GM04503 (cell line): ENCODE data around the gene CREB5.

Source experiments
- DNase-seq: peaks from one replicate; pipeline ENCODE4 v3.0.0-alpha.2; 2012; ENCODE audit warnings: low read depth

The CREB5 gene

DNA sequence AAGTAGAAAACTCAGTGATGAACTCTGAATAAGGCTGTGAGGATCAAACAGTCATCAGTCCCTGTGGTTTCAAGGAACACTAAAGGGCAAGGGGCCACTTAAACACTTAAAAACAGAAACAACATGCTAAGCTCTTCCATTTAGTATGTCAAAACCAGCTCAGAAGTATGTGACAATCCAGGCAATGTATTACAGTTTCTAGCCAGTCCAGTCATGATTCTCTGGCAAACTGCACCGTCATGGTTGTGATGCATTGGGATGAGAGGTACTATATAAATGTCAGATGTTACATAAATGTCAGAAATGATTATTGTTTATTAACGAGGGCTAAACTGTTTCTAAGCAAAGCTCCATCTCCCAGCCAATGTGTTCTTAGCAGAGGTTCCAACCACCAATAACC, 4.7 kb upstream of the CREB5 start:
- no peak for DNase-seq

GRCh38 chr7:28408105-28408959, 4.0 kb upstream of the CREB5 start:
- no peak for DNase-seq

GRCh38 chr7:28408960-28409715, 3.2 kb upstream of the CREB5 start:
- DNase-seq = peak; percentile 44

GRCh38 chr7:28409716-28410627, 2.3 kb upstream of the CREB5 start:
- no peak for DNase-seq

DNA sequence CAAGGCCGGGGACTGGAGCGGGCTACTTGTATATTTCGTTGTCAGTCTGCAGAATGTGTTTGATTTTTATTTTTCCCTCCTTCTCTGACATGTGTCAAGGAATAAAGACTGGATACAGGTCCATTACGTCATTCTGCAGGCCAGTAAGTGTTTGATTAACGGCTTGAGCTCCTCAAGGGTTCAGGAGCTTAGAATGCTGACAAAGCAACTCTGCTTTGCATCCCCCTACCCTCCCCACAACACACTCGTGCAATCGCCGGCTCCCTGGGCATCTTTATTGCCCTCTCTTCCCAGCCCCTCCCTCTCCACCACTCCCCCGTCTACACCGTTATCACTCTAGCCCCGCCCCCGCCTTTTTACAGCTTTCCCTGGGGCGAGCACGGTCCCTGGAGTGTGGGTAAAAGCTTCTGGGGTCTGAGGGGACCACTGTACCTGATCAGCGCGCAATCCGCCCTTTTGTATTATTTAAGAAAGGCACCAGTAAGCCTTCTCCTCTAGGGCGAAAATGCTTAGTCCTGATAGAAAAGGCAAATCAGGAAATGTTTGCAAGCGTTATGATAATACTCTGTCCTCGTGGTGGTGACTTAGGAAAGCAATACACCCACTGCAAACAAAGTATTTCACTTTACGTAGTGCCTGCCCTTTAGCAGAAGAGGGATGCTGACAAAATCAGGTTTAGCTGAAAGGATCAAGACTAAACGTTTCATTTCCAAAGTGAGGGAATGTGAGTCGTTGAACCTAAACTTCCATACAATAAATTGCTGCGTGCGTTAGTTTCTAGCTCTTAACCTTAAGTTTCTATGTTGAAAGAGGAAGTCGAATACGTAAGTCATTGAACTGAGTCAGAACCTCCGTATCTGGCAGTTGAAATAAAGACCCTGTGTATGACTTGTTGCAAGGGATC, 1.4 kb upstream of the CREB5 start:
- DNase-seq = no peak

GRCh38 chr7:28413011-28413410, 693 bp downstream of the CREB5 start:
- DNase-seq = no peak

- no peak for DNase-seq
These were observed 2.1 kb downstream of the CREB5 start for GRCh38 chr7:28414453-28414852.

DNA sequence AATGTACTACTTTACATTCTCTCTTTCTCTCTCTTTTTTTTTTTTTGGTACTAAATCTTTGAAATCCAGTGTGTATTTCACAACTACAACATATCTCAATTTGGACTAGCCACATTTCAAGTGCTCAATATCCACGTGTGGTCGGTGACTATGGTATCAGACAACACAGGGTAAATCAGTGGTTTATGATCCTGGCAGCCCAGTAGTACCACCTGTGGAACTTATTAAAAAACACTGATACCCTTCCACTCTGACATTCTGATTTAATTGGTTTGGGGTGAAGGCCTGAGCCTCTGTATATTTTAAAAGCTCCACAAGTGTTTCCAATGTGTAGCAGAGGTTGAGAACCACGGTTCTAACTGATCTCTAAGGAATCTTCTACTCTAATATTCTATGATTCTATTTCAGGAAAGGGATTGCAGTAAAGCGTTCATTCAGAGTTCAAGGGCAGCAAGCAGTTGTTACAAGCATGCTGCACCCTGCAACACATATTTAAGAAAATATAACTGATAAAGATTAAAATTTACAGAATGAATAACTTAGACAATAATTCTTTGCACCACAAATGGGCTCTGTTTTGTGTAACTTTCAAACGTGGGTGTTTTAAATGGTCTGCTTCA, 5.1 kb downstream of the CREB5 start:
- no peak for DNase-seq

DNA sequence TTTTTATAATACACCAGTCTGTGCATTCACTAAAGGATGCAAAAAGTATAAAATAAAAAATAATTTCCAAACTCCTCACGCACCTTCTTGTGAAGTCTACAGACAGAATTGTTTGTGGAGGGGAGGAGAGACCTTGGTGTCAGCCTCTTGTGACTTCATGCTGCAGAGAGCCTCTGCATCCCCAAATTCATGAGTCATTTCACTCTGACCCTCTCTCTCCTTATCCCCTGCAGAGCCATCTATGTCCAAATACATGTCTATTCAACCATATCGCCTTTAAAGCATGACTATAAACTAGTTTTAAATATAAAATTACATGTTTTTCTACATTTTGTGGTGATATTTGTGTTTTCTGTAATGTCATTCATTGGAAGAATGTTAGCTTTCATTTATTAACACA, 6.0 kb downstream of the CREB5 start:
- no peak for DNase-seq

- no peak for DNase-seq
These were observed 6.6 kb downstream of the CREB5 start for GRCh38 chr7:28418966-28419365.

DNA sequence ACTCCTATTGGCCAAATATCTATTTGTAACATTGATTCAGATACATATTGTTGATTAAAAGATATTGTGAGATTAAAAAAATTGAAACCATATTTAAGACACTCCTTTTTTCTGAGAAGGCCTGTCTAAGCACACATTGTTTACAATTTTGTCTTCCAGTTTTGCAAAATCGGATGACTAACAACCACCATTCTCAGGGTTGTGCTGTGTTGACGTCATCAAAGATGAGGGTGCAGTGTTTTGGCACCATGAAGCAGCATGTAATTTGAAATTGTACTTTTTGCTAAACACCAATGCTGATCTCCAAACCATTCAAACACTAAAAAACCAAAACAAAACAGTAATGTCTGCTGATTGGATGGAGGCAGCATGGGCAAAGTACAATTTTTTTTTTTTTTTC, 7.4 kb downstream of the CREB5 start:
- DNase-seq = peak; percentile 52

- no peak for DNase-seq
These were observed 10.8 kb downstream of the CREB5 start for GRCh38 chr7:28423112-28423511.

DNA sequence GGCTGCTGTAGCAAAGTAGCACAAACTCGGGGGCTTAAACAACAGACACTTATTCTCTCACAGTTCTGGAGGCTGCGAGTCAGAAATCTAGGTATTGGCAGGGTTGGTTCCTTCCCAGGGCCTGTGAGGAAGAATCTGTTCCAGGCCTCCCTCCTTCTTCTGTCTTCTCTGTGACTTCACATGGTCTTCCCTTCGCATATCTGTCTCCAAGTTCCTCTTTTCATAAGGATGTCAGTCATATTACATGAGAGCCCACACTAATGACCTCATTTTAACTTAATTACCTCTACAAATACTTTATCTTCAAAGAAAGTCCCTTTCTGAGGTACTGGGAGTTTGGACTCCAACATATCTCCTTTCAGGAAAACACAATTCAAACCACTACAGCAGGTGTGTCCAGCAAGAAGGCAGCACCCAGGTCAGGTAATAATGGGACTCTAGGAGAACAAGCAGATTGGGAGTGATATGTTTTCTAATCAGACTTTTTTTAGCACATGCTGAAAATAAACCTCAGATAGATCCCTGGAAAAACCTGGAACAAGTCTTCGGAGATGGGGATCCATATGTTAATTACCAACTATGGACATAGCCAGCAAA, 11.7 kb downstream of the CREB5 start:
- DNase-seq = no peak

DNA sequence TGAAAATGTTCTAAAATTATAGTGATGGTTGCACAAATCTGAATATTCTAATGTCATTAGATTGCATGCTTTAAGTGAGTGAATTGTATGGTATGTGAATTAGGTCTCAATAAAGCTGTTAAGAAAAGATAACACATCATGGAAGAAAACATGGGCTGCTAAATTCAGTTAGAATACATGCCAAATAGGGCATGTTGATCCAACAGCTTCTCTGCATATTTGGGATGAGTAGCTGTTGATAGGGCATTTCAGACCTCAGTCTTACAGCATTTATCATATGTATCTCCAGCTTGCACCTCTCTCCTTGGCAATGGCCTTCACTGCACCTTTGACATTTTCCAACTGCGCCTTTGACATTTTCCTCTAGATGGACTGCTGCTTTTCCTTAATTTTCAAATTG, 13.2 kb downstream of the CREB5 start:
- DNase-seq = no peak

DNA sequence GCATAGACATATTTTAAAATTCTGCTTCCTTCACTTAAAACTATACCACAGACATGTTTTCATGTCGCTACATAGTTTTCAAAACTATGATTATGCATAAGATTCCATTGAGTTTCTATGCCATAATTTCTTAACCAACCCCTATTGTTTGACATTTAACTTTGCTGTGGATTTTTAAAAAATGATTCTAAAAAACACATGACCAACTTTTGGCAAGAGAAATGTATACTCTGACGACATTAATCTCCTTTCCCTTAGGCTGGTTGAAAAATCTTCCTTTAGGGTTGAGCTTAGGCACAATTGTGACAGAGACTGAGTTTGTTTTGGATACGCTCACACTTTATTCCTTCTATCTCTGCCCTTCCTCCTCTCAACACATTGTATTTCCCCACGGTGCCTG, 14.9 kb downstream of the CREB5 start:
- DNase-seq = no peak

GRCh38 chr7:28430616-28431015, 18.3 kb downstream of the CREB5 start:
- DNase-seq = no peak

DNA sequence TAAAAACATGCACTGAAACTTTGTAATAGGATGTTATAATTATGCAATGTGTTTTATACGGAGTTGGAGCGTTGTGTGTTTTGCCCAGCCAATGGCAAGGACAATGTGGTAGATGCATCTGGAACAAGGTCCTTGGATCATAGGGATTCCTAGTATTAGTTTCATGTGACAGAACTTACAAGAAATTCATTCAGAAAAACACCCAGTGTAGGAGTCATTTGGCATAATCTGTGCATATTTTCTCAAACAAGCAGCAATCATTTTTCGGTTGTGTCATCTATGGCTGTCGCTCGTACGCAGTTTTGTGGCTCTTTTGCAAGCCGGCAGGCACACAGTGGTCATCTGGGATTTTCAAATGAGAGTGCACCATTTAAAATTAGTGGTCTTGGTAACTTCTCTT, 19.8 kb downstream of the CREB5 start:
- DNase-seq = no peak

DNA sequence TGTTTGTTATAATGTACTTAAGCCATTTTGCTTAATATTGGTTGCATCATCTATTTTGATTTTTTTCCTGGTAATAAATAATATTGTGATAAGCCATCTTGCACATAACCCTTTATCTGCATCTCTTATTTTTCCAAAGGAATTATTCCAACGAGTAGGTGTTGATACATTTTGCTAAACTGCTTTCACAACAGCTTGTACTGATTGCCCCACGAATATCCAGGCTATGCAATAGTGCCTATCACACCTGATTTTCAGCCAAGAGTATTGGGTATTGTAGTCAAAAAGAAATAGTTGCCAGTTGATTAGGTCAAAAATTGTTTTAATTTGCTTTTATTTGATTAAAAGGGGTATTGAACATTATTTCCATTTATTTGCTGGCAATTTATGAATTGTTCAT, 20.7 kb downstream of the CREB5 start:
- no peak for DNase-seq

GRCh38 chr7:28433699-28434219, 21.4 kb downstream of the CREB5 start:
- DNase-seq = no peak

- DNase-seq = no peak
These were observed 22.2 kb downstream of the CREB5 start for GRCh38 chr7:28434510-28434909.
